ENCODE data around the gene GIPC3. TPM values are rescaled to one million over a fixed set of nuclear protein-coding genes. Genes with fewer than 3 reads are reported as not detected.

GIPC3 gene
- total RNA-seq, result 0.21 TPM

GRCh38 chr19:3585301-3586126 is at the start of gene GIPC3:
GIPC3 (plus strand) TSS chr19:3585478; CDS start chr19:3585598, 120 bp downstream.
- DNase-seq, result no peak

GRCh38 chr19:3535563-3535965 is 49.7 kb upstream of the GIPC3 start:
- DNase-seq, result no peak

- no peak for DNase-seq
These were observed 49.3 kb upstream of the GIPC3 start for GRCh38 chr19:3535981-3536380.

- DNase-seq, result no peak
These were observed 48.7 kb upstream of the GIPC3 start for GRCh38 chr19:3536429-3537100.

- no peak for DNase-seq
These were observed 48.2 kb upstream of the GIPC3 start for GRCh38 chr19:3537101-3537437.

- no peak for DNase-seq
These were observed 47.6 kb upstream of the GIPC3 start for GRCh38 chr19:3537438-3538240.

GRCh38 chr19:3538258-3538929 is 46.9 kb upstream of the GIPC3 start:
- no peak for DNase-seq

GRCh38 chr19:3538965-3539755 is 46.1 kb upstream of the GIPC3 start, which contains the start of gene TEKTIP1:
TEKTIP1 (plus strand) TSS chr19:3539174; CDS start chr19:3539178, 4 bp downstream.
- no peak for DNase-seq

- DNase-seq, result no peak
These were observed 45.5 kb upstream of the GIPC3 start for GRCh38 chr19:3539756-3540118.

GRCh38 chr19:3543150-3544057 is 41.9 kb upstream of the GIPC3 start:
- no peak for DNase-seq

- no peak for DNase-seq
These were observed 41.3 kb upstream of the GIPC3 start for GRCh38 chr19:3544058-3544376.

GRCh38 chr19:3544742-3545668 is 40.3 kb upstream of the GIPC3 start:
- DNase-seq, result peak; percentile 63

- no peak for DNase-seq
These were observed 39.6 kb upstream of the GIPC3 start for GRCh38 chr19:3545669-3546034.

- no peak for DNase-seq
These were observed 39.2 kb upstream of the GIPC3 start for GRCh38 chr19:3546119-3546518.

GRCh38 chr19:3547301-3547731 is 38.0 kb upstream of the GIPC3 start:
- DNase-seq, result no peak

GRCh38 chr19:3547767-3548282 is 37.5 kb upstream of the GIPC3 start:
- no peak for DNase-seq

GRCh38 chr19:3548606-3549005 is 36.7 kb upstream of the GIPC3 start:
- no peak for DNase-seq

- DNase-seq, result no peak
These were observed 35.5 kb upstream of the GIPC3 start for GRCh38 chr19:3549816-3550215.
